Skeletal muscle tissue (tissue), 4 donors: ENCODE data around the gene FSTL4. TPM values are rescaled to one million over a fixed set of nuclear protein-coding genes. Genes with fewer than 3 reads are reported as not detected.
A peak's percentile ranks its signal among the peaks of the same experiment; 100 is the strongest.

ENCODE experiments used
- H3K27ac ChIP-seq: one replicate; pipeline ENCODE4 v1.7.0; 2013; ENCODE audit warnings: mild to moderate bottlenecking, low read depth, low read length, inconsistent platforms
- H3K27me3 ChIP-seq, 3 donors: one replicate each; pipeline ENCODE4 v1.7.0; 2013; ENCODE audit warnings: low read length in 3 of 3; ENCODE audit not compliant: control insufficient read depth in 3 of 3, insufficient read depth in 3 of 3
- H3K36me3 ChIP-seq, 3 donors: one replicate each; pipeline ENCODE4 v1.7.0; 2013; ENCODE audit warnings: low read length in 3 of 3; ENCODE audit not compliant: control insufficient read depth in 3 of 3, insufficient read depth in 3 of 3
- H3K4me1 ChIP-seq, 3 donors: one replicate each; pipeline ENCODE4 v1.7.0; 2013; ENCODE audit warnings: low read length in 3 of 3, mild to moderate bottlenecking in 3 of 3; ENCODE audit not compliant: control insufficient read depth in 3 of 3, insufficient read depth in 3 of 3
- H3K4me3 ChIP-seq, 3 donors: one replicate each; pipeline ENCODE4 v1.7.0; 2013; ENCODE audit warnings: low read length in 3 of 3
- H3K9ac ChIP-seq, 3 donors: one replicate each; pipeline ENCODE4 v1.7.0; 2013; ENCODE audit warnings: low read length in 3 of 3, mild to moderate bottlenecking in 3 of 3, moderate library complexity in 2 of 3, low read depth in 1 of 3
- H3K9me3 ChIP-seq, 3 donors: one replicate each; pipeline ENCODE4 v1.7.0; 2013; ENCODE audit warnings: low read length in 3 of 3; ENCODE audit not compliant: control insufficient read depth in 3 of 3
- total RNA-seq: library from RNA; depleted of rRNA; stranded (reverse); fragments of >200 nt; gene quantifications from one replicate; pipeline ENCODE4 v1.2.3, GENCODE V29; 2014
- donor health status: Osteomylitis.

FSTL4 gene
- total RNA-seq, 1 donor from 2014 or later, result 1.0 TPM

DNA sequence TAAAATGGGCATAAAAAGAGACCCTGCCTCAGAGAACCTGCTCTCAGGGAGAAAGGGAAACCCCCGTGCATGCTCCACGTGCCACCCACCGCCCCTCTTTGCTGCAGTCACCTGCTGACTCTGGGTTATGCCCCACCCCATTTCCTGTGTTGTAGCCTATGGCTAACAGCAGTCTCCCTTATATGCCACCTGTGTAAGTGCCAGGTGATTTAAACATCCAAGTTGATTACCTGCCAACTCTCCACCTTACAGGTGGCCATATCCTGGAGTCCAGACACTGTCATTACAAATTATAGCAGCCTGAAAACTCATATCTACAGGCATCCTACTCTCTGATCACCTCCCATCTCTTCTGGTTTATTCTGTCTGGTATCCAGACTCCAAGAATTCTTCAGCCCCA, 318.0 kb downstream of the FSTL4 start:
- Histone ChIP-seq H3K9ac (no peak overlapping the region), H3K4me3 (no peak overlapping the region), H3K4me1 (peaks cover 0 to 2% (median 0%) of the 10 kb centered on the region in 3 donors), H3K36me3 (no peaks in the 10 kb centered on the region), H3K27me3 (peaks cover 0 to 11% (median 5%) of the 10 kb centered on the region in 3 donors), H3K27ac (no peak overlapping the region), H3K9me3 (no peaks in the 10 kb centered on the region)

DNA sequence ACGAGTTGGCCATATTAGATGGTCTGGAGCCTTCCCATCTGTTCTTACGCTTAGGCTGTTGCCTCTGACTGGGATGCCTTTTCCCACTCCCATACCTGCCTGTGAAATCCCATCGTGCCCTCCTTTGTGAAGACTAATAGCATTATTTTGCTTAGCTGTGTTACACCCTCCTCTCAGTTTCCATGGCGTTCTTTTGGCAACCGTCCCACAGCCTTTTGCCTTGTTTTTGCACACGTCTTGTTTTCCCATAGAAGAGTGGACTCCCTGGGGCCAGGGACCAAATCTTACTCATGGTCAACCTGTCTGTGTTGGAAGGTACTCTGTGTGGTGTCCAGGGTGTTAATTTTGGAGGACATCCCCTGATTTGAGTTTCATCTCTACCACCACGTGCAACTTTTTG, 318.4 kb downstream of the FSTL4 start:
- H3K4me1 ChIP-seq, result peaks cover 0 to 2% (median 0%) of the 10 kb centered on the region in 3 donors
- H3K9me3 ChIP-seq, result no peaks in the 10 kb centered on the region
- peaks cover 0 to 11% (median 5%) of the 10 kb centered on the region in 3 donors for H3K27me3 ChIP-seq

GRCh38 chr5:133292300-133292699, 320.0 kb downstream of the FSTL4 start:
- H3K27ac ChIP-seq, result no peak overlapping the region
- no peak overlapping the region for H3K9ac ChIP-seq
- H3K27me3 ChIP-seq, result peaks cover 0 to 11% (median 5%) of the 10 kb centered on the region in 3 donors
- peaks cover 0 to 4% (median 2%) of the 10 kb centered on the region in 3 donors for H3K4me1 ChIP-seq
- H3K36me3 ChIP-seq, result no peaks in the 10 kb centered on the region
- no peaks in the 10 kb centered on the region for H3K9me3 ChIP-seq
- H3K4me3 ChIP-seq, result no peak overlapping the region

More for the DNA sequence above, 318.4 kb downstream of the FSTL4 start:
- Histone ChIP-seq H3K36me3 (no peaks in the 10 kb centered on the region), H3K9ac (no peak overlapping the region), H3K27ac (no peak overlapping the region), H3K4me3 (no peak overlapping the region)

- H3K4me1 ChIP-seq, result peaks cover 0 to 4% (median 2%) of the 10 kb centered on the region in 3 donors
- H3K4me3 ChIP-seq, result no peak overlapping the region
- no peak overlapping the region for H3K27ac ChIP-seq
- H3K36me3 ChIP-seq, result no peaks in the 10 kb centered on the region
- H3K9me3 ChIP-seq, result no peaks in the 10 kb centered on the region
- peaks cover 0 to 11% (median 5%) of the 10 kb centered on the region in 3 donors for H3K27me3 ChIP-seq
- no peak overlapping the region for H3K9ac ChIP-seq
Measured at GRCh38 chr5:133291524-133291923, 320.8 kb downstream of the FSTL4 start.

DNA sequence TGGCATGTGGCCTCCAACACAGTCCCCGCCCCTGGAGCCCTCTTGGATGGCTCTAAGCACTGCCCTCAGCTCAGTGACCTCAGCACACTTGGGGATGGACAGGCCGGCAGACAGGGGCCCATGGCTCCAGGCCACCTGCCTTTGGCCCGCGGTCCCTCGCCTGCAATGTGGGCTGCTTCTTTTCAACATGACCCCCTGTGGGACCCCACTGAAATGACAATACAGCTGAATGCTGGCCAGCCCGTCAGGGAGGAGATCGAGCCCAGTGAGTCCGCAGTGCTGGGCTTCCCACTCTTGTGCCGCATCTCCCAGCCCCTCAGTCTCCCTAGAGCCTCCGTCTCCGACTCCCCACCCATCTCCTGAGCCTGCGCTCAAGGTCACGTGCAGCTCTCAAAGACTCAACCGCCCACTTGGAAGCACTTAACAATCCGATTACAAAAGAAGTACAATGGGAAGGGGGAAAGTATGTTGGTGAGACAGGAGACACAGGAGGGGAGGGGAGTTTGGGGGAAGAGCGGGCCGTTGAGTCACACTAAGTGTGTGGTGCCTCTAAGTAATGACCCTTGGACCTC, 321.6 kb downstream of the FSTL4 start:
- H3K36me3 ChIP-seq, result no peaks in the 10 kb centered on the region
- no peak overlapping the region for H3K4me3 ChIP-seq
- peaks cover 0 to 8% (median 5%) of the 10 kb centered on the region in 3 donors for H3K27me3 ChIP-seq
- H3K9me3 ChIP-seq, result no peaks in the 10 kb centered on the region
- H3K4me1 ChIP-seq, result peaks cover 4 to 9% (median 7%) of the 10 kb centered on the region in 3 donors
- H3K27ac ChIP-seq, result no peak overlapping the region
- H3K9ac ChIP-seq, result no peak overlapping the region

DNA sequence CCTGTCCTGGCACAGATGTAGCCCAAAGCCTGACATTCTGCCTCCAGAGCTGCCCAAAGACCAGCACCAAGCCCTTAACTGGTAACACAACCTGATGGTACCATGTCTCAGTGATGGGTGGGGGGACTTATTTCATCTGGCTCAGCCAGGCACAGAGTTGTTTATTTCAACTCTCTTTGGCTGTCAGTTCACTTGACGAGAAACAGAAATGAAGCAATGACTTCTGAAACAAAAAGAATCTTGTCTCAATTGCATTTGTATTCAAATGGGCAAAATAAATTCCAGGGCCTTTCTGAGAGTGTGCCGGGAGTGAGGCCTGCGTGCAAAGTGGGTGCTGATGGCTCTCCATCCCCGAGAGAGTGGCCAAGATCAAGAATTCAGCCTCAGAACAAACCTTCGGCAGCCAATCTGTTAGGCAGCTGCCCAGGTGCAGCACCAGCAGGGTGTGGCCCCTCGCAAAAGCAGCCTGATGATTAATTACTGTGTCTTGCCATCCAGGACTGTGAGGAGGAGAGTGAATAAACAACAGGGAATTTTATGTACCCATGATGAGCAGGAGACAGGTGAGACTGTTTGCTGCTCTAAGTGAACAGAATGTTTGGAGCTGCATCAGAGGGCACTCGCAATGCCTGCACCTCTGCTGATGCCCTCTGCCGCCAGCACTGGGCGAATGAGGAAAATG, 322.5 kb downstream of the FSTL4 start:
- Histone ChIP-seq H3K27ac (no peak overlapping the region), H3K4me3 (no peak overlapping the region), H3K27me3 (peaks cover 0 to 6% (median 0%) of the 10 kb centered on the region in 3 donors), H3K4me1 (peaks cover 13 to 19% (median 15%) of the 10 kb centered on the region in 3 donors), H3K9ac (no peak overlapping the region), H3K36me3 (no peaks in the 10 kb centered on the region), H3K9me3 (no peaks in the 10 kb centered on the region)

DNA sequence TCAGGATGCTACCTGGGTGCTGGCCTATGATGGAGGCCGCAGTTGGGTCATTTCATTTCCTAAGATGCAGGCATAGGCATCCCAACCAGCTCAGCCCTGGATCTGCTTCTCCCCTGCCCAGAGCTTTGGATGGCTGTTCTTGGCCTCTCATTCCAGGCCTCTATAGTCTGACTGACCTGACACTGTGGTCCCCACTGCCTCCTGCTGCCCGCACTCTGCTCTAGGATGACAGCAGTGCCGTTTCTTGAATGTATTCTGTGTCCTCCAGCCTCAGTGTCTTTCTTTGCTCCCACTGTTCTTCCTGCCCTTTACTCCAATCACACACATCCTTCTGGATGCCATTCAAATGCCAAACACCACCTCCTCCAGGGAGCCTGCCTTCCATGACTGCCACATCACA, 324.8 kb downstream of the FSTL4 start:
- Histone ChIP-seq H3K4me1 (peaks cover 18 to 26% (median 19%) of the 10 kb centered on the region in 3 donors), H3K4me3 (no peak overlapping the region), H3K27me3 (no peaks in the 10 kb centered on the region), H3K27ac (no peak overlapping the region), H3K9me3 (no peaks in the 10 kb centered on the region), H3K9ac (no peak overlapping the region), H3K36me3 (no peaks in the 10 kb centered on the region)

- Histone ChIP-seq H3K27ac (no peak overlapping the region), H3K9ac (no peak overlapping the region), H3K4me3 (no peak overlapping the region), H3K27me3 (no peaks in the 10 kb centered on the region), H3K4me1 (peaks cover 18 to 26% (median 19%) of the 10 kb centered on the region in 3 donors), H3K36me3 (no peaks in the 10 kb centered on the region), H3K9me3 (no peaks in the 10 kb centered on the region)
Measured at GRCh38 chr5:133286483-133286882, 325.9 kb downstream of the FSTL4 start.

DNA sequence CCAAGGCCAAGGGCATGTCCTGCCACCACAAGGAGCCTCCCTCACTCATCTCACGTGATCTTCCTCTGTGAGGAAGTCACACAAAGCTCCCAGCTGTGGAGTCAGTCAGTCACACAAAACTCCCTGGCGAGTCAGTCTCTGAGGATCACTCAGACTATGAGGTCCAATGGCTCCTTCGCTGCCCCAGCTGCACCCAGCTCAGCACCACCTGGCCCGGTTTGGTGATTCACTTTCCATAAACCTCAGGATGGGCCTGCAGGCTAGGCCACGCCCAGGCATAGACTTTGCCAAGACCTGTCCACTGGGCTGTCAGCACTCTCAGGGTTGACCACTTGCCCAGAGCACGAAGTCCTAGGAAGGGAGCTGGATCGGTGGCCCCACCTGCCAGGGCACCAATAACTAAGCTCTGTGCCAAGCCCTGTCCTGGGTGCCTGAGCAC, 326.7 kb downstream of the FSTL4 start:
- H3K9me3 ChIP-seq, result no peaks in the 10 kb centered on the region
- peaks cover 18 to 26% (median 19%) of the 10 kb centered on the region in 3 donors for H3K4me1 ChIP-seq
- no peak overlapping the region for H3K4me3 ChIP-seq
- peak overlapping the region; percentile 85 for H3K27ac ChIP-seq
- H3K36me3 ChIP-seq, result no peaks in the 10 kb centered on the region
- peak overlapping the region in 2 of 3 donors; percentile 8 to 33 for H3K9ac ChIP-seq
- H3K27me3 ChIP-seq, result no peaks in the 10 kb centered on the region

GRCh38 chr5:133284306-133284705, 328.0 kb downstream of the FSTL4 start:
- no peak overlapping the region for H3K27ac ChIP-seq
- H3K4me1 ChIP-seq, result peaks cover 16 to 26% (median 19%) of the 10 kb centered on the region in 3 donors
- H3K9ac ChIP-seq, result no peak overlapping the region
- H3K36me3 ChIP-seq, result no peaks in the 10 kb centered on the region
- no peaks in the 10 kb centered on the region for H3K27me3 ChIP-seq
- H3K9me3 ChIP-seq, result no peaks in the 10 kb centered on the region
- no peak overlapping the region for H3K4me3 ChIP-seq
